ENCODE data around the gene HYPK.
A peak's percentile ranks its signal among the peaks of the same experiment; 100 is the strongest.
"Not testable (repeated sequence)": the region's sequence is repeated elsewhere in the genome, so short reads cannot be mapped to it uniquely, and the experiment has no call there.

The HYPK gene

GRCh38 chr15:43808960-43809678 lies 8.7 kb downstream of the HYPK start:
- no peak overlapping the region for H3K4me3 ChIP-seq (ENCODE audit: low read depth, low read length)
- no peak for TF ChIP-seq CTCF (IDR thresholded peaks at IDR 0.05; ENCODE audit: insufficient read depth, low read depth, low read length, missing control alignments)
- peak; percentile 47 for DNase-seq (ENCODE audit: low read depth)

GRCh38 chr15:43815064-43815463 lies 14.7 kb downstream of the HYPK start:
- DNase-seq (ENCODE audit: low read depth); H3K4me3 ChIP-seq (ENCODE audit: low read depth, low read length): not testable (repeated sequence)

GRCh38 chr15:43821505-43821904 lies 21.1 kb downstream of the HYPK start:
- no peak for DNase-seq (ENCODE audit: low read depth)
- no peak overlapping the region for H3K4me3 ChIP-seq (ENCODE audit: low read depth, low read length)
- no peak for TF ChIP-seq CTCF (IDR thresholded peaks at IDR 0.05; ENCODE audit: insufficient read depth, low read depth, low read length, missing control alignments)

- peak within 1 kb of the TSS; percentile 95 for H3K4me3 ChIP-seq (ENCODE audit: low read depth, low read length)
- DNase-seq (ENCODE audit: low read depth) = peak; percentile 99
- TF ChIP-seq CTCF (IDR thresholded peaks at IDR 0.05; ENCODE audit: insufficient read depth, low read depth, low read length, missing control alignments) = no peak
Observed at GRCh38 chr15:43824302-43825246, 24.2 kb downstream of the HYPK start, which contains the start of gene MFAP1. Gene MFAP1, minus strand, starts transcription at chr15:43824690. Its CDS starts 121 bp downstream, at chr15:43824569.

GRCh38 chr15:43825305-43825704 lies 24.9 kb downstream of the HYPK start:
- peak overlapping the region; percentile 95 for H3K4me3 ChIP-seq (ENCODE audit: low read depth, low read length)
- DNase-seq (ENCODE audit: low read depth) = not testable (repeated sequence)

GRCh38 chr15:43826029-43826507 lies 25.7 kb downstream of the HYPK start:
- no peak for TF ChIP-seq CTCF (IDR thresholded peaks at IDR 0.05; ENCODE audit: insufficient read depth, low read depth, low read length, missing control alignments)
- peak overlapping the region; percentile 61 for H3K4me3 ChIP-seq (ENCODE audit: low read depth, low read length)
- DNase-seq (ENCODE audit: low read depth) = no peak

- TF ChIP-seq CTCF (IDR thresholded peaks at IDR 0.05; ENCODE audit: insufficient read depth, low read depth, low read length, missing control alignments) = no peak
- H3K4me3 ChIP-seq (ENCODE audit: low read depth, low read length) = peak within 1 kb of the TSS; percentile 61
- DNase-seq (ENCODE audit: low read depth) = peak; percentile 96
Observed at GRCh38 chr15:43826508-43827341, 26.3 kb downstream of the HYPK start, which contains the start of gene WDR76. Gene WDR76, plus strand, starts transcription at chr15:43827002. Its CDS starts 31 bp downstream, at chr15:43827033.
